ENCODE data around the gene TNRC6A. TPM values are rescaled to one million over a fixed set of nuclear protein-coding genes. Genes with fewer than 3 reads are reported as not detected.

The TNRC6A gene
- total RNA-seq, 1 donor from 2014 or later = 55.7 TPM

DNA sequence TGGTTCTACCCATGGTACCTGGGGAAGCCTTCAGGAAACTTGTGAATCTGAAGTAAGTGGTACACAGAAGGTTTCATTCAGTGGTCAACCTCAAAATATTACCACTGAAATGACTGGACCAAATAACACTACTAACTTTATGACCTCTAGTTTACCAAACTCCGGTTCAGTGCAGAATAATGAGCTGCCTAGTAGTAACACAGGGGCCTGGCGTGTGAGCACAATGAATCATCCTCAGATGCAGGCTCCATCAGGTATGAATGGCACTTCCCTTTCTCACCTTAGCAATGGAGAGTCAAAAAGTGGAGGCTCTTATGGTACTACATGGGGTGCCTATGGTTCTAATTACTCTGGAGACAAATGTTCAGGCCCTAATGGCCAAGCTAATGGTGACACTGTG is 60.4 kb downstream of the TNRC6A start:
- Mint-ChIP-seq H3K4me3 (no peak overlapping the region), H3K4me1 (no peaks in the 10 kb centered on the region), H3K27me3 (ENCODE audit: insufficient read depth, low read depth) (peaks cover 4% of the 10 kb centered on the region), H3K27ac (no peak overlapping the region), H3K36me3 (peaks cover 43% of the 10 kb centered on the region), H3K9me3 (no peaks in the 10 kb centered on the region)
- no peak overlapping the region for H2AFZ ChIP-seq (replicated peaks)
- H3K27me3 ChIP-seq = no peaks in the 10 kb centered on the region
- H3K27ac ChIP-seq = no peak overlapping the region
- no peaks in the 10 kb centered on the region for H3K9me3 ChIP-seq (ENCODE audit: low read depth)
- H4K20me1 ChIP-seq (ENCODE audit: low read depth) = peaks cover 15% of the 10 kb centered on the region
- no peak for DNase-seq (ENCODE audit: low spot score)
- H3K9ac ChIP-seq = no peak overlapping the region
- TF ChIP-seq EZH2 (IDR thresholded peaks at IDR 0.05) = no peak
- TF ChIP-seq EZH2phosphoT487 (IDR thresholded peaks at IDR 0.05) = no peak
- no peak for TF ChIP-seq CTCF (IDR thresholded peaks at IDR 0.05)
- H3F3A ChIP-seq (ENCODE audit: low read depth) = no peaks in the 10 kb centered on the region
- H3K4me1 ChIP-seq = no peaks in the 10 kb centered on the region
- no peak overlapping the region for H3K4me3 ChIP-seq
- peaks cover 13% of the 10 kb centered on the region for H3K36me3 ChIP-seq
- H3K4me2 ChIP-seq = no peak overlapping the region
- peaks cover 53% of the 10 kb centered on the region for H3K79me2 ChIP-seq (ENCODE audit: low read depth)

DNA sequence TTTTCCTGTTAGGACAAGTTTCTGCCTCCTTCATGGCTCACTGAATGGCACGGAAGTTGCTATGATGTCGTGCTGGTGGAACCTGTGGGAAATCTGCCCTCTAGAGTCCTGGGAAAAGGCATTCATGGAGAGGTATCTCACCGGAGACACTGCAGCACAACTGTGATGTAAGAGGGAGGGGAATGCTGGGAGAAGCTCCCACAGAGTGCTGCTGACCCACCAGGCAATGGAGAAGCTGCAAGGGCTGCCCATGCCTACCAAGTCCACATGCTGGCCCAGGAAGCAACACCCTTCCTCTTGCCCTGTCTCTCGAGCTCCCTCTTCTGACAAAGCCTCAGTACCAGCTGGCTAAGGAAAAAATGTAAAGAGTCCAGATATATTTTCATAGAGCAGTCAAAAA is 71.1 kb downstream of the TNRC6A start:
- Histone ChIP-seq H3K4me2 (no peak overlapping the region), H3K36me3 (peaks cover 28% of the 10 kb centered on the region), H3K79me2 (ENCODE audit: low read depth) (no peaks in the 10 kb centered on the region), H3K4me1 (no peaks in the 10 kb centered on the region), H3K27ac (no peak overlapping the region), H2AFZ (replicated peaks) (no peak overlapping the region), H3K27me3 (no peaks in the 10 kb centered on the region), H3K9ac (no peak overlapping the region), H3K4me3 (no peak overlapping the region), H3F3A (ENCODE audit: low read depth) (peaks cover 2% of the 10 kb centered on the region), H4K20me1 (ENCODE audit: low read depth) (peaks cover 22% of the 10 kb centered on the region), H3K9me3 (ENCODE audit: low read depth) (no peaks in the 10 kb centered on the region)
- H3K36me3 Mint-ChIP-seq = peaks cover 42% of the 10 kb centered on the region
- H3K4me3 Mint-ChIP-seq = no peak overlapping the region
- DNase-seq (ENCODE audit: low spot score) = no peak
- H3K27ac Mint-ChIP-seq = no peak overlapping the region
- H3K4me1 Mint-ChIP-seq = no peaks in the 10 kb centered on the region
- no peaks in the 10 kb centered on the region for H3K27me3 Mint-ChIP-seq (ENCODE audit: insufficient read depth, low read depth)
- TF ChIP-seq EZH2 (IDR thresholded peaks at IDR 0.05) (no peak), EZH2phosphoT487 (IDR thresholded peaks at IDR 0.05) (no peak), CTCF (IDR thresholded peaks at IDR 0.05) (no peak)
- H3K9me3 Mint-ChIP-seq = no peaks in the 10 kb centered on the region

DNA sequence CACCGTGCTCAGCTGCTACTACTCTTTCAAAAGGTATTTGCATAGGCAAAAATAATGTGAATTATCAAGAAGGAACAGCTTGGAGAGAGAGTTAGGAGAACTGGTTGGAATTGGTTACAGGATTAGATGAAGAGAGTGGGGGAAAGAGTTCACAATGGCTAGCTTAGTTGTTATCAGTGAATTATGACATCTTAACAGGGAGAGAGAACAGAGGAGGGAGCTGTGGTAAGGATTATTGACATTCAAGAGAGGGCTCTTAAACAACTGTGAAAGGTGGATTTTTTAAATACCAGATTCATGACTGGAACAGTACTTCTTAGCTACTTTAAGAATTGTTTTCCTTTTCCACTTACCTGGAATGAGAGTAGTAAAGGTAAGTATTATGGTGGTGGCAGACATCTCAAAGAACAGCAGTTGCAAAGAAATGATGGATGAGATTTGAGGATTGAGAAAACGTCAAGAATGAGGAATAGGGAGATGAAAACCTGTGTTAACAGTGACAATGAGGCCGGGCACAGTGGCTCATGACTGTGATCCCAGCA is 72.4 kb downstream of the TNRC6A start:
- no peaks in the 10 kb centered on the region for H3K9me3 Mint-ChIP-seq
- H3K27ac ChIP-seq = no peak overlapping the region
- TF ChIP-seq EZH2 (IDR thresholded peaks at IDR 0.05) = no peak
- TF ChIP-seq EZH2phosphoT487 (IDR thresholded peaks at IDR 0.05) = no peak
- TF ChIP-seq CTCF (IDR thresholded peaks at IDR 0.05) = no peak

More for the DNA sequence above, 72.4 kb downstream of the TNRC6A start:
- Histone ChIP-seq H3K36me3 (peaks cover 32% of the 10 kb centered on the region), H3F3A (ENCODE audit: low read depth) (peaks cover 2% of the 10 kb centered on the region), H3K9me3 (ENCODE audit: low read depth) (no peaks in the 10 kb centered on the region), H3K27me3 (no peaks in the 10 kb centered on the region), H3K9ac (no peak overlapping the region), H3K79me2 (ENCODE audit: low read depth) (no peaks in the 10 kb centered on the region), H3K4me2 (no peak overlapping the region), H3K4me3 (no peak overlapping the region), H4K20me1 (ENCODE audit: low read depth) (peaks cover 18% of the 10 kb centered on the region), H2AFZ (replicated peaks) (no peak overlapping the region), H3K4me1 (no peaks in the 10 kb centered on the region)
- no peak for DNase-seq (ENCODE audit: low spot score)
- peaks cover 54% of the 10 kb centered on the region for H3K36me3 Mint-ChIP-seq
- H3K4me1 Mint-ChIP-seq = no peaks in the 10 kb centered on the region
- H3K4me3 Mint-ChIP-seq = no peak overlapping the region
- H3K27me3 Mint-ChIP-seq (ENCODE audit: insufficient read depth, low read depth) = no peaks in the 10 kb centered on the region
- H3K27ac Mint-ChIP-seq = no peak overlapping the region
